HG03521 (cell line): ENCODE data around the gene ZC3H12A.
"Not testable (repeated sequence)": the region's sequence is repeated elsewhere in the genome, so short reads cannot be mapped to it uniquely, and the experiment has no call there.

Experiments used
- ATAC-seq: cut with Tn5 transposase; IDR thresholded peaks from one replicate; pipeline ENCODE4 v1.9.1; 2021; ENCODE audit warnings: mild to moderate bottlenecking, moderate library complexity; ENCODE audit not compliant: unreplicated experiment

Gene ZC3H12A

GRCh38 chr1:37498872-37499617 is 24.7 kb downstream of the ZC3H12A start:
- ATAC-seq: no peak

DNA sequence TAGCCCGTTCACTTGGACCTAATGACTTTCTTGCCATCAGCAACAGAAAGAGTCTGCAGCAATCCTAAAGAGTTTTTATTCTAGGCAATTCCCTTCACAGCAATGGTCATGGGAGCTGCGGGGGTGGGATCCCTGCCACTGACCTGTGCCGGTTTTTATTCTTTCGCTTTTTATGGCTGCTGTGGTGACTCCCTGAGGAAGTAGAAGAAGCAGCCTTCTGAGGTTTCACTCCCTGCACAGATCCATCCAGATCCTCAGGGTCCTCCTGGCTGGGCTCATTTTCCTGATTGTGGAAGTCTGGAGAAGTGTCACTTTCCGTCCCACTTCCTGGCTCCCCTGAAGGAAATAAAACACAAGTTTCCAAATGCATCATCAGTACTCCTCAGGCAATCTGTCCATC is 27.3 kb downstream of the ZC3H12A start:
- no peak for ATAC-seq

GRCh38 chr1:37502104-37502503 is 27.7 kb downstream of the ZC3H12A start:
- no peak for ATAC-seq

- ATAC-seq: not testable (repeated sequence)
These were observed 28.4 kb downstream of the ZC3H12A start for GRCh38 chr1:37502791-37503190.

DNA sequence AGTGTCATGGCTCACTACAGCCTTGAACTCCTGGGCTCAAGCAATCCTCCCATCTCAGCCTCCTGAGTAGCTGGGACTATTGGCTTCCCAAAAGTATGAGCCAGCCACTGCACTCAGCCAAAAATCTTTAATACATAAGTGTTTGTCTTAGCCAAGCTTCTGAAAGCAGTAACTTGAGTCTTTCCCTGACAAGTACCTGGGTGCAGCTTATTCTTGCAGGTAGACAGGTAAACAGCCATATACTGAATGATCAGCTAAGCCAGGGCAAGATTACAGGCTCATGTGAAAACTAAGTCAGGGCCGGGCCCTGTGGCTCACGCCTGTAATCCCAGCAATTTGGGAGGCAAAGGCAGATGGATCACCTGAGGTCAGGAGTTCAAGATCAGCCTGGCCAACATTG is 32.4 kb downstream of the ZC3H12A start:
- no peak for ATAC-seq

DNA sequence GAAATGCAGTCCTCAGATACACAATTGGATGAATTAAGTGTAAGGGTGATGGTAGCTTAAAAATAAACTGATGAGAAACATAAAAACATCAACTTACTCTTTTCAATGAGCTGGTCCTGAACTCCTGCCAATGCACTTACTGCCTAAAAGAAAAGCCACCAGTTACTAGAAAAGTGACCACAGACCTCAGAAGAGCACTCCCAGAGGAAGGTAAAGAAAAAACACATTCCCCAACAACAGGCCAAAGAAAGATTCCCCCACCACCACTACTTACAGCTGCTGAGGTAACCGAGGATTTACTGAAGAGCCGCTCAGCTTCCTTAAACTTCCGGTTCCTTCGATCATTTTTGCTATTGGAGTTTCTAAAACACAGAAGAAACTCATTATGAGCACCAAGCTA is 34.8 kb downstream of the ZC3H12A start:
- no peak for ATAC-seq

GRCh38 chr1:37513795-37514349 is 39.5 kb downstream of the ZC3H12A start:
- ATAC-seq: peak; percentile 32

DNA sequence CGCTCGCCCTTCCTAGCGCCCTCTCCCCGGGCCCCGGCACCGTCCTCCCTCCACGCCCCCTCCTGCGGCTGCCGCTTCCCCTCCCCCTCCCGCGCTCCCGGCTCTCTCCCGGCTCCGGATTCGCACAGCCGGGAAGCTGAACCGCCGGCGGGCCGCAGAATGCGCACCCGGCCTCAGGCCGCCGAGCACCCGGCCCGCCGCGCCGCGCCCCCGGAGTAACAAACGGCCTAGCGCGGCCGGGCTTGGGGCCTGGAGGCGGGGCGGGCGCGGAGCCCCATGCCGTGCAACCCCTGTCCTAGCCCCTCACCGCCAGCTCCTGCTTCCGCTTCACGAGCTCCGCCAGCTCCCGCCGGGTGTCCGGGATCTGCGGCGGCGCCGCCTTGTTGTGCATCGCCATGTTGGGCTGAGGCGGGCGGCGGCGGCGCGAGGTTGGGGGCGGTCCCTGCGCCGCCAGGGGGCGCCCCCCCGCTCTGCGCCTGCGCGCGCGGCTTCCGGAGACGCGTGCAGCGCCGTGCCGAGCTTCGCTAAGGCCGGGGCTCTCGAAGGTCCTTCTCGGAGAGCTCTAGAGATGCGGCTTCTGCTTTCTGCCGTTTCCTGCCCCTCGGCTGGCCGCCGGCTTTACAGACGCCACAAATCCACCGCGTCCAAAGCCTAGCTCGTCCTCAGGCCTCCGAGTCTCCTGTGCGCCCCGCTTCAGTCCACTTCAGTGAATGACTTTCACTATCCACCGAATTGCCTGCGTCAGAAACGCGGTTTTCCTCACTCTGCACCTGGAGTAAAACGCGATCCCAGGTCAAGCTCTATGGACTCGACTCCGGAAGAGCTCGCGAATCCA is 40.2 kb downstream of the ZC3H12A start, which contains the start of gene MEAF6:
MEAF6 (minus strand) TSS at position 417 of the 835 bp plus-strand sequence; CDS start at position 397, 20 bp downstream.
- ATAC-seq: peak; percentile 90

DNA sequence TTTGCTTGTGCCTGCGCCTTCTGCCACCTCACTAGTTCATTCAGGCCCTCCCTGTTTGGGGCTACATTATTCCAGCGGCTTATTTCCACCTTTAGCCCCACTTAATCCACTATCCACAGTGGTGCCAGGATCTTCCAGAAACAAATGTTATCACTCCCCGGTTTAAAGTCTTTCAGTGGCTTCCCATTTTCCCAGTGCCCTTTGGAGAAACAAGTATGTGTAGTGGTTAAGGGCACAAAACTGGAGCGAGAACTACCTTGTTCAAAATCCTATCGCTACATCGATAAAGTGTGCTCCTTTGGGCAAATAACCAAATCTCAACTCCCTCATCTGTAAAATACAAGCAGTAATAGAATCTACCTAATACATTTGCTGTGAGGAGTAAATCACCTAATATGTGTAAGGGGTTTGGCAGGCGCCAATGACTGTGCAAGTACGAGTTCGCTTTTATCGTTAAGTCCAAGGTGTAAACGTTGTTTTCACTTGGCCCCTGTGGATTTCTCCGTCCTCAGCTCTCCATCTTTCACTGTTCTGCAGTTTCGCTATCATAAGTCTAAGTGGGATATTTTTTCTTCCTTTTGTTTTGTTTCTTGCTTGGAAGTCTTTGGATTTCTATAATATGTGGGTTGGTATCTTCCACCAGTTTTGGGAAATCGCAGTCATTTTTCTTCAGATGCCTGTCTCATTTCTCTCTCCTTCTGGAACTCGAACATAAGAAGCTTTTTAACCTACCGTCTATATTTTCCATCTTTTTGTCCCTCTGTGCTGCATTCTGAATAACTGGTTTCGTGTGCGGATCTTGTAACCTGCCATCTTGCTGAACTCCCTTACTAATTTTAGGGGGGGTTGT is 41.0 kb downstream of the ZC3H12A start:
- ATAC-seq: no peak

DNA sequence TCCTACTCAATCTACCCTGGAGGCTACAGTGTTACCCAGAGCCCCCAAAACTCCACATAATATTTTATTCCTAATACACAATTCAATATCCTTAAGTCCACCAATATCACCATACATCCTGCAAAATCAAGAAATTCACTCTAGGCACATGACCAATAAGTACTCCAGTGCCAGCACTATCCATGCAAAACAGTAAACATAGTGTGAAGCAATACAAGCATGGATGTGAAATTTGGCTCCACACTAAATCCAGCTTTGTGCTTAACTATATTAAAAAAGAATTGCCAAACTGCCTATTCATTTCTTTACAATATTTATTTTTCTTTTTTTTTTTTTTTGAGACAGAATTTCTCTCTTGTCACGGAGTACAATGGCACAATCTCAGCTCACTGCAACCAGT is 43.2 kb downstream of the ZC3H12A start:
- ATAC-seq: no peak

GRCh38 chr1:37518241-37518640 is 43.9 kb downstream of the ZC3H12A start:
- not testable (repeated sequence) for ATAC-seq

DNA sequence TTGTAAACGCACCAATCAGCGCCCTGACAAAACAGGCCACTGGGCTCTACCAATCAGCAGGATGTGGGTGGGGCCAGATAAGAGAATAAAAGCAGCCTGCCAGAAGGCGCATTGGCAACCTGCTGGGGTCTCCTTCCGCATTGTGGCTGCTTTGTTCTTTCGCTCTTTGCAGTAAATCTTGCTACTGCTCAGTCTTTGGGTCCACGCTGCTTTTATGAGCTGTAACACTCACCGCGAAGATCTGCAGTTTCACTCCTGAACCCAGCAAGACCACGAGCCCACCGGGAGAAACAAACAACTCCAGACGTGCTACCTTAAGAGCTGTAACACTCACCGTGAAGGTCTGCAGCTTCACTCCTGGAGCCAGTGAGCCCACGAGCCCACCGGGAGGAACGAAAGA is 44.5 kb downstream of the ZC3H12A start:
- not testable (repeated sequence) for ATAC-seq

DNA sequence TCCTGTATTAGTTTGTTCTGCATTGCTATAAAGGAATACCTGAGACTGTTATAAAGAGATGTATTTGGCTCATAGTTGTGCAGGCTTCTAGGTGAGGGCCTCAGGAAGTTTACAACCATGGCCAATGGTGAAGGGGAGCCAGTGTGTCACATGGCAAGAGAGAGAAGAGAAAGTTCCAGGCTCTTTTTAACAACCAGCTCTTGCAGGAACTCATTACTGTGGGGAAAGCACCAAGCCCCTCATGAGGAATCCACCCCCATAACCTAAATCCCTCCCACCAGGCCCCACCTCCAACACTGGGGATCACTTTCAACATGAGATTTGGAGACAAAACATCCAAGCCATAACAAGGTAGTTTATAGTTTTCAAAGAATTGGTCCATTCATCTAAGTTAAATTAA is 45.2 kb downstream of the ZC3H12A start:
- no peak for ATAC-seq

DNA sequence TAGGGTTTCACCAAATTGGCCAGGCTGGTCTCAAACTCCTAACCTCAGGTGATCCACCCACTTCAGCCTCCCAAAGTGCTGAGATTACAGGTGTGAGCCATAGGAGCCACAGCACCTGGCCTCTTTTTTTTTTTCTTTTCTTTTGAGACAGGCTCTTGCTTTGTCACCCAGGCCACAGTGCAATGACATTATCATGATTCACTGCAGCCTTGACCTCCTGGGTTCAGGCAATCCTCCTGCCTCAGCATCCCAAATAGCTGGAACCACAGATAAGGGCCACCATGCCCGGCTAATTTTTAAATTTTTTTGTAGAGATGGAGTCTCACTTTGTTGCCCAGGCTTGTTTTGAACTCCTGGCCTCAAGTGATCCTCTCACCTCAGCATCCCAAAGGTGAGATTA is 55.5 kb downstream of the ZC3H12A start:
- ATAC-seq: not testable (repeated sequence)

DNA sequence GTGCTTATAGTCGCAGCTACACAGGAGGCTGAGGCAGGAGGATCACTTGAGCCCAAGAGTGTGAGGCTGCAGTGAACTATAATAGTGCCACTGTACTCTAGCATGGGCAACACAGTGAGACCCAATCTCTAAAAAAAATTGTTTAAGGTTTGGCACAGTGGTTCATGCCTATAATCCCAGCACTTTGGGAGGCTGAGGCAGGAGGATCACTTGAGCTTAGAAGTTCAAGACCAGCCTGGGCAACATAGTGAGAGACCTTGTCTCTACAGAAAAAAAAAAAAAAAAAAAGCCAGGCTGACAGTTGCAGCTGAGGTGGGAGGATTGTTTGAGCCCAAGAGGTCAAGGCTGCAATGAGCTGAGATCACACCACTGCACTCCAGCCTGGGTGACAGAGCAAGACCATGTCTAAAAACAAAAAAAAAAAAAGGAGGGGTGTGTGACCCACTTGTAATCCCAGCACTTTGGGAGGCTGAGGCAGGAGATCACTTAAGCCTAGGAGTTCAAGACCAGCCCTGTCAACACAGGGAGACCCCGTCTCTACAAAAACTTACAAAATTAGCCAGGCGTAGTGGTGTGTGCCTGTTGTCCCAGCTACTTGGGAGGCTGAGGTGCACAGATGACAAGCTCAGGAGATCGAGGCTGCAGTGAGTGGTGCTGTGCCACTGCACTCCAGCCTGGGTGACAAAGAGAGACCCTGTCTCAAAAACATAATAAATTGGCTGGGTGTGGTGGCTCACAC is 58.2 kb downstream of the ZC3H12A start:
- ATAC-seq: not testable (repeated sequence)

GRCh38 chr1:37533317-37534093 is 59.1 kb downstream of the ZC3H12A start:
- ATAC-seq: no peak
